PC-9 (cell line): Measurements from ENCODE around the gene DNASE1L3. TPM values are rescaled to one million over a fixed set of nuclear protein-coding genes. Genes with fewer than 3 reads are reported as not detected.

Source experiments
- BruUV-seq: library from RNA; stranded (reverse); fragments of 400-500 nt; replicated peaks from 2 replicates; lab custom pipeline; 2021; lab: Mats Ljungman, UMichigan
- CTCF ChIA-PET: fragments of 300-600 bp; sonication (Branson Sonifier 250); formaldehyde crosslinking; loops from one replicate; lab custom pipeline; 2022; ENCODE audit warnings: antibody characterized with exemption; lab: Charles Lee
- POLR2A ChIA-PET: fragments of 300-600 bp; sonication (Branson Sonifier 250); formaldehyde crosslinking; loops from one replicate; lab custom pipeline; 2022; ENCODE audit warnings: antibody characterized with exemption; ENCODE audit not compliant: unreplicated experiment; lab: Charles Lee
- DNase-seq, 2 experiments: peaks; one replicate each; pipeline versions ENCODE4 v3.0.0 to v3.0.0-alpha.2; 2015 to 2022; ENCODE audit warnings: mixed read lengths in 1 of 2
- H2AFZ ChIP-seq: fragments of 200-600 bp; sonication (generic); 2 replicates; pipeline ENCODE4 v1.8.1; 2017; ENCODE audit warnings: antibody characterized with exemption
- H3F3A ChIP-seq: fragments of 200-600 bp; sonication (generic); 2 replicates; pipeline ENCODE4 v1.8.1; 2017; ENCODE audit warnings: antibody characterized with exemption, mild to moderate bottlenecking, low read depth; ENCODE audit not compliant: insufficient read depth
- H3K27ac ChIP-seq: fragments of 200-600 bp; sonication (generic); 2 replicates; pipeline ENCODE4 v1.6.1; 2016; ENCODE audit warnings: mixed run types
- H3K27me3 ChIP-seq: fragments of 200-600 bp; sonication (generic); 2 replicates; pipeline ENCODE4 v1.6.1; 2016; ENCODE audit warnings: low read depth, mixed run types; ENCODE audit not compliant: insufficient read depth
- H3K36me3 ChIP-seq: fragments of 200-600 bp; sonication (generic); 2 replicates; pipeline ENCODE4 v1.6.1; 2016; ENCODE audit warnings: low read depth, mixed run types
- H3K4me1 ChIP-seq: fragments of 200-600 bp; sonication (generic); replicated peaks from 2 replicates; pipeline ENCODE4 v1.6.1; 2016; ENCODE audit warnings: mixed run types; ENCODE audit not compliant: insufficient read depth
- H3K4me2 ChIP-seq: fragments of 200-600 bp; sonication (generic); 2 replicates; pipeline ENCODE4 v1.6.1; 2017; ENCODE audit warnings: mixed run types
- H3K4me3 ChIP-seq: fragments of 200-600 bp; sonication (generic); 2 replicates; pipeline ENCODE4 v1.6.1; 2016; ENCODE audit warnings: mixed run types
- H3K79me2 ChIP-seq: fragments of 200-600 bp; sonication (generic); 2 replicates; pipeline ENCODE4 v1.6.1; 2017; ENCODE audit warnings: low read depth, mixed run types
- H3K9me2 ChIP-seq: fragments of 200-600 bp; sonication (generic); 2 replicates; pipeline ENCODE4 v1.8.1; 2017; ENCODE audit warnings: mild to moderate bottlenecking; ENCODE audit not compliant: insufficient read depth
- H3K9me3 ChIP-seq: fragments of 200-600 bp; sonication (generic); 2 replicates; pipeline ENCODE4 v1.8.1; 2016; ENCODE audit warnings: low read depth; ENCODE audit not compliant: insufficient read depth
- H4K20me1 ChIP-seq: fragments of 200-600 bp; sonication (generic); 2 replicates; pipeline ENCODE4 v1.8.1; 2017; ENCODE audit not compliant: insufficient read depth
- EZH2 ChIP-seq: fragments of 200-600 bp; sonication (generic); IDR thresholded peaks from 2 replicates; pipeline ENCODE4 v1.8.0; 2017; ENCODE audit warnings: antibody characterized with exemption, low read depth
- intact Hi-C: fragments of 100-400 bp; cut with micrococcal nuclease; formaldehyde crosslinking; loops from one replicate; pipeline ENCODE4 v1.10.0; 2022; ENCODE audit not compliant: unreplicated experiment
- total RNA-seq: library from RNA; stranded (reverse); gene quantifications from 2 replicates; pipeline ENCODE4 v1.2.3, GENCODE V29; 2021
- TF ChIP-seq, protein P1 (sequence below): fragments of 200-600 bp; sonication (generic); conservative IDR thresholded peaks from 2 replicates; pipeline ENCODE4 v1.6.1; 2017; ENCODE audit warnings: mixed run types, antibody characterized with exemption, mild to moderate bottlenecking, moderate library complexity

Gene DNASE1L3
- total RNA-seq, 1 experiment from 2014 or later = not detected

DNA sequence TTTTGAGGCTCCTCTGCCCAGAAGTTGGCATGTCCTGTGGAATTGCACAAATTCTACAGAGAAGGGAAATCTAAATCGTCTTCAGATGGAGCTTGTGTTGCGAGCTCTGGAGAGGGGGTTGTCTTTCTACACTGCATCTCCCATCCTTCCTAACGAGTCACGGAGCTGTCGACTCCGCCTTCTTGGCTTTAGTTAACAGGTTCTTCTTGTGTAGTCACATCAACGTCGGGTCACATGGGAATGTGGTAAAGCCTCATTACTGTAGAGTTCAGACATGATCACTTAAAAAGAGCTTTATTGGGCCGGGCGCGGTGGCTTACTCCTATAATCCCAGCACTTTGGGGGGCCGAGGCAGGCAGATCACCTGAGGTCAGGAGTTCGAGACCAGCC, 60.0 kb downstream of the DNASE1L3 start:
- Histone ChIP-seq H4K20me1 (peaks cover 11% of the 10 kb centered on the region; the same call in 1 of the 2 replicates), H3K36me3 (peaks cover 57% of the 10 kb centered on the region), H3K4me1 (no peaks in the 10 kb centered on the region), H2AFZ (no peak overlapping the region), H3K27me3 (no peaks in the 10 kb centered on the region), H3F3A (peaks cover 50% of the 10 kb centered on the region; the same call in 1 of the 2 replicates), H3K4me2 (no peak overlapping the region), H3K79me2 (no peaks in the 10 kb centered on the region), H3K27ac (no peak overlapping the region), H3K4me3 (no peak overlapping the region), H3K9me3 (no peaks in the 10 kb centered on the region), H3K9me2 (no peaks in the 10 kb centered on the region)
- intact Hi-C loops = no loop called here
- no TSS peak for BruUV-seq
- TF ChIP-seq EZH2 = no peak
- TF ChIP-seq, protein P1, sequence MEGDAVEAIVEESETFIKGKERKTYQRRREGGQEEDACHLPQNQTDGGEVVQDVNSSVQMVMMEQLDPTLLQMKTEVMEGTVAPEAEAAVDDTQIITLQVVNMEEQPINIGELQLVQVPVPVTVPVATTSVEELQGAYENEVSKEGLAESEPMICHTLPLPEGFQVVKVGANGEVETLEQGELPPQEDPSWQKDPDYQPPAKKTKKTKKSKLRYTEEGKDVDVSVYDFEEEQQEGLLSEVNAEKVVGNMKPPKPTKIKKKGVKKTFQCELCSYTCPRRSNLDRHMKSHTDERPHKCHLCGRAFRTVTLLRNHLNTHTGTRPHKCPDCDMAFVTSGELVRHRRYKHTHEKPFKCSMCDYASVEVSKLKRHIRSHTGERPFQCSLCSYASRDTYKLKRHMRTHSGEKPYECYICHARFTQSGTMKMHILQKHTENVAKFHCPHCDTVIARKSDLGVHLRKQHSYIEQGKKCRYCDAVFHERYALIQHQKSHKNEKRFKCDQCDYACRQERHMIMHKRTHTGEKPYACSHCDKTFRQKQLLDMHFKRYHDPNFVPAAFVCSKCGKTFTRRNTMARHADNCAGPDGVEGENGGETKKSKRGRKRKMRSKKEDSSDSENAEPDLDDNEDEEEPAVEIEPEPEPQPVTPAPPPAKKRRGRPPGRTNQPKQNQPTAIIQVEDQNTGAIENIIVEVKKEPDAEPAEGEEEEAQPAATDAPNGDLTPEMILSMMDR = no peak
- ChIA-PET CTCF (no interaction called here), POLR2A (no interaction called here)
- no peak for DNase-seq

DNA sequence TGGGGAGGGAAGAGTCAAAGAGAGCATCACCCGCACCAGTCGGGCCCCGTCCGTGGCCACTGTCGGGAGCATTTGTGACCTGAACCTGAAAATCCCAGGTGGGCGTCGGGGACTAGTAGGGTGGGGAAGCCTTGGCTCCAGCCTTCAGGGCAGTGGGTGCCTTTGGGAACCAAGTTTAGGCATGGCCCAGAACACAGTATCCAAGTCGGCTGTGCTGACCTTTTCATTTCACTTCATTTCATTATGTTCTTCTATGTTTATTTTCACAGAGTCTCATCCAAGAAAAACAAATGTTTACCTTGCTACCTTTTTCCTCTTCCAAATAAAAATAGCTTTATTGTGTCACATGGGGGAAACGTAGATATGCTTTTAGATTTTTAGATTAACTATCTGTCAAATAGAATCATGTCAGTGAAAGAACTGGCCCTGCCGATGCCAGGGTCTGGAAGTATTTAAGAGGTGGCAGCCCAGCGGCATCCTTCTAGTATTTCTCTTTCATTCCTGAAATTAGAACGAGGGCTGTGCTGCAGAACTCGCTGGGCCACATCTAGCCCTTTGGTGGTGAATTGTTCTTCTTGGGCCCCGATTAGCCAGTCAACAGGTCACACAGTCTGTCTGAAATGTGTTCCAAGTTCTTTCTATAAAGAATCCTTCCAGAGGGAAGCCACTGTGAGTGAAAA, 60.5 kb downstream of the DNASE1L3 start:
- Histone ChIP-seq H2AFZ (no peak overlapping the region), H3K36me3 (peaks cover 56% of the 10 kb centered on the region), H3K9me3 (no peaks in the 10 kb centered on the region), H3K79me2 (no peaks in the 10 kb centered on the region), H3K4me2 (no peak overlapping the region), H3K4me1 (no peaks in the 10 kb centered on the region), H4K20me1 (peaks cover 13% of the 10 kb centered on the region), H3K27ac (no peak overlapping the region), H3K27me3 (no peaks in the 10 kb centered on the region), H3K9me2 (no peaks in the 10 kb centered on the region), H3K4me3 (no peak overlapping the region), H3F3A (peaks cover 48% of the 10 kb centered on the region; the same call in 1 of the 2 replicates)
- BruUV-seq = no TSS peak
- ChIA-PET POLR2A (no interaction called here), CTCF (no interaction called here)
- no peak for DNase-seq
- intact Hi-C loops = no loop called here
- no peak for TF ChIP-seq EZH2
- TF ChIP-seq, protein P1 = no peak

DNA sequence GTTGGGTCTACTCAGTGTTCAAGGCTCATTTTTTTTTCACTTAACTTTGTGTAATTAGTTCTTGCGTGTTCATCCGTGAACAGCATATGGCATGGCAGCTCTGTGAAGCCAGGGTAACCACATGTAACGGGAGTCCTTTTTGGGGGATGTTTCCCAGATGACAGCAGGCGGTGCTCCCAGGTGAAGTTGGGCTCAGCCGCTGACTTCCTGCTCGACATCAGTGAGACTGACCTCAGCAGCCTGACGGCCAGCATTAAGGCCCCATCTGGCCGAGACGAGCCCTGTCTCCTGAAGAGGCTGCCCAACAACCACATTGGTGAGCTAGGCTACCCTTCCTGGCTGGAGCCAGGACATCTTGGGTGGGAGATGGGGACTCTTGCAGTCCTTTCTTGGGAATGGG, 62.7 kb downstream of the DNASE1L3 start:
- ChIA-PET CTCF (no interaction called here), POLR2A (no interaction called here)
- H3K9me2 ChIP-seq = no peaks in the 10 kb centered on the region
- no peak overlapping the region for H3K4me2 ChIP-seq
- H3K4me3 ChIP-seq = no peak overlapping the region
- no peak for TF ChIP-seq EZH2
- TF ChIP-seq, protein P1 = no peak
- no peak for DNase-seq
- H3K4me1 ChIP-seq = no peaks in the 10 kb centered on the region
- no peaks in the 10 kb centered on the region for H3K9me3 ChIP-seq
- H3F3A ChIP-seq = peaks cover 49% of the 10 kb centered on the region; the same call in 1 of the 2 replicates
- H3K27me3 ChIP-seq = no peaks in the 10 kb centered on the region
- peaks cover 18% of the 10 kb centered on the region for H4K20me1 ChIP-seq
- no peak overlapping the region for H2AFZ ChIP-seq
- no peak overlapping the region for H3K27ac ChIP-seq
- H3K36me3 ChIP-seq = peaks cover 63% of the 10 kb centered on the region
- H3K79me2 ChIP-seq = no peaks in the 10 kb centered on the region
- intact Hi-C loops = no loop called here
- BruUV-seq = no TSS peak
